A549 (cell line): ENCODE measurements around the gene SPIRE1.

Source experiments
- CHD4 ChIP-seq: fragments of 200-600 bp; sonication (generic); IDR thresholded peaks from 2 replicates; pipeline ENCODE4 v1.6.1; 2016; ENCODE audit warnings: antibody characterized with exemption, mild to moderate bottlenecking, borderline replicate concordance
- ELK1 ChIP-seq: fragments of 150-350 bp; IDR thresholded peaks from 2 replicates; pipeline ENCODE4 v1.6.1; 2014; ENCODE audit warnings: low read depth, mild to moderate bottlenecking, low read length
- EP300 ChIP-seq, 2 experiments: fragments of >200 bp; sonication (Bioruptor Twin); formaldehyde crosslinking; IDR thresholded peaks; 2 replicates in 1 of 2; 3 replicates in 1 of 2; pipeline ENCODE4 v1.6.1; 2016 to 2017
- JUN ChIP-seq, 2 experiments: fragments of >200 bp; sonication (Bioruptor Twin); formaldehyde crosslinking; IDR thresholded peaks; 2 replicates in 1 of 2; 3 replicates in 1 of 2; pipeline ENCODE4 v1.6.1; 2016 to 2017
- JUNB ChIP-seq: fragments of >200 bp; sonication (Bioruptor Twin); formaldehyde crosslinking; IDR thresholded peaks from 2 replicates; pipeline ENCODE4 v1.6.1; 2016
- POLR2A ChIP-seq: IDR thresholded peaks from 2 replicates; pipeline ENCODE4 v1.6.1; 2012; ENCODE audit warnings: mild to moderate bottlenecking, low read length
- RAD21 ChIP-seq, 2 experiments: fragments of >200 bp in 1 of 2; sonication (Bioruptor Twin) in 1 of 2; formaldehyde crosslinking in 1 of 2; IDR thresholded peaks in 1 of 2; conservative IDR thresholded peaks in 1 of 2; 2 replicates in 1 of 2; 3 replicates in 1 of 2; pipeline ENCODE4 v1.6.1; 2012 to 2018; ENCODE audit warnings: inconsistent platforms in 1 of 2
- RARB ChIP-seq: fragments of 250-450 bp; sonication (Bioruptor Pico); IDR thresholded peaks from 2 replicates; pipeline ENCODE4 v1.8.0; 2021; ENCODE audit warnings: mild to moderate bottlenecking, moderate library complexity
- REST ChIP-seq: fragments of 200-600 bp; sonication (generic); IDR thresholded peaks from 2 replicates; pipeline ENCODE4 v1.6.1; 2016; ENCODE audit warnings: antibody characterized with exemption, mild to moderate bottlenecking, moderate library complexity
- RFX5 ChIP-seq: fragments of 450-650 bp; IDR thresholded peaks from 2 replicates; pipeline ENCODE4 v1.7.1; 2014; ENCODE audit warnings: antibody characterized with exemption, mild to moderate bottlenecking, moderate library complexity
- SMC3 ChIP-seq: fragments of >200 bp; sonication (Bioruptor Twin); formaldehyde crosslinking; IDR thresholded peaks from 3 replicates; pipeline ENCODE4 v1.6.1; 2018; ENCODE audit warnings: inconsistent platforms
- USF2 ChIP-seq: fragments of 450-650 bp; IDR thresholded peaks from 2 replicates; pipeline ENCODE4 v1.6.1; 2014; ENCODE audit warnings: antibody characterized with exemption
- TF ChIP-seq, protein P1 (sequence below): fragments of >200 bp; sonication (Bioruptor Twin); formaldehyde crosslinking; IDR thresholded peaks from 3 replicates; pipeline ENCODE4 v1.5.1; 2016
- TF ChIP-seq, protein P2 (sequence below): fragments of 250-450 bp; sonication (Bioruptor Pico); IDR thresholded peaks from 2 replicates; pipeline ENCODE4 v1.5.0; 2021; ENCODE audit warnings: mild to moderate bottlenecking, moderate library complexity, borderline replicate concordance

- TF ChIP-seq, protein P1, sequence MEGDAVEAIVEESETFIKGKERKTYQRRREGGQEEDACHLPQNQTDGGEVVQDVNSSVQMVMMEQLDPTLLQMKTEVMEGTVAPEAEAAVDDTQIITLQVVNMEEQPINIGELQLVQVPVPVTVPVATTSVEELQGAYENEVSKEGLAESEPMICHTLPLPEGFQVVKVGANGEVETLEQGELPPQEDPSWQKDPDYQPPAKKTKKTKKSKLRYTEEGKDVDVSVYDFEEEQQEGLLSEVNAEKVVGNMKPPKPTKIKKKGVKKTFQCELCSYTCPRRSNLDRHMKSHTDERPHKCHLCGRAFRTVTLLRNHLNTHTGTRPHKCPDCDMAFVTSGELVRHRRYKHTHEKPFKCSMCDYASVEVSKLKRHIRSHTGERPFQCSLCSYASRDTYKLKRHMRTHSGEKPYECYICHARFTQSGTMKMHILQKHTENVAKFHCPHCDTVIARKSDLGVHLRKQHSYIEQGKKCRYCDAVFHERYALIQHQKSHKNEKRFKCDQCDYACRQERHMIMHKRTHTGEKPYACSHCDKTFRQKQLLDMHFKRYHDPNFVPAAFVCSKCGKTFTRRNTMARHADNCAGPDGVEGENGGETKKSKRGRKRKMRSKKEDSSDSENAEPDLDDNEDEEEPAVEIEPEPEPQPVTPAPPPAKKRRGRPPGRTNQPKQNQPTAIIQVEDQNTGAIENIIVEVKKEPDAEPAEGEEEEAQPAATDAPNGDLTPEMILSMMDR = peak; percentile 77
- no peak for TF ChIP-seq CHD4
- TF ChIP-seq JUNB = no peak
- TF ChIP-seq REST = no peak
- TF ChIP-seq ELK1 = no peak
- TF ChIP-seq POLR2A = no peak
- no peak for TF ChIP-seq JUN (IDR thresholded peaks at IDR 0.05)
- TF ChIP-seq USF2 = no peak
- TF ChIP-seq, protein P2, sequence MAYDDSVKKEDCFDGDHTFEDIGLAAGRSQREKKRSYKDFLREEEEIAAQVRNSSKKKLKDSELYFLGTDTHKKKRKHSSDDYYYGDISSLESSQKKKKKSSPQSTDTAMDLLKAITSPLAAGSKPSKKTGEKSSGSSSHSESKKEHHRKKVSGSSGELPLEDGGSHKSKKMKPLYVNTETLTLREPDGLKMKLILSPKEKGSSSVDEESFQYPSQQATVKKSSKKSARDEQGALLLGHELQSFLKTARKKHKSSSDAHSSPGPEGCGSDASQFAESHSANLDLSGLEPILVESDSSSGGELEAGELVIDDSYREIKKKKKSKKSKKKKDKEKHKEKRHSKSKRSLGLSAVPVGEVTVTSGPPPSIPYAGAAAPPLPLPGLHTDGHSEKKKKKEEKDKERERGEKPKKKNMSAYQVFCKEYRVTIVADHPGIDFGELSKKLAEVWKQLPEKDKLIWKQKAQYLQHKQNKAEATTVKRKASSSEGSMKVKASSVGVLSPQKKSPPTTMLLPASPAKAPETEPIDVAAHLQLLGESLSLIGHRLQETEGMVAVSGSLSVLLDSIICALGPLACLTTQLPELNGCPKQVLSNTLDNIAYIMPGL (CRISPR knock-in tag) = no peak
- no peak for TF ChIP-seq RARB (CRISPR knock-in tag)
- peak; percentile 81 to 86 for TF ChIP-seq RAD21 (conservative IDR thresholded peaks at IDR 0.05 in 1 of 2, IDR thresholded peaks at IDR 0.05 in 1 of 2)
- no peak for TF ChIP-seq EP300 (IDR thresholded peaks at IDR 0.05)
- peak; percentile 86 for TF ChIP-seq SMC3
- TF ChIP-seq RFX5 = no peak
Observed at GRCh38 chr18:12659904-12660605, 2.1 kb upstream of the SPIRE1 start.
